GM23248 (cell line): ENCODE results near the gene USE1.

Source experiments
- EZH2 ChIP-seq: fragments of 200-600 bp; sonication (generic); IDR thresholded peaks from 2 replicates; pipeline ENCODE4 v1.6.1; 2018; ENCODE audit warnings: antibody characterized with exemption, mild to moderate bottlenecking; ENCODE audit not compliant: insufficient read depth, poor library complexity, severe bottlenecking
- EZH2phosphoT487 ChIP-seq: fragments of 200-600 bp; sonication (generic); IDR thresholded peaks from 2 replicates; pipeline ENCODE4 v1.6.1; 2018; ENCODE audit warnings: antibody characterized with exemption, moderate library complexity, mild to moderate bottlenecking, low read depth; ENCODE audit not compliant: insufficient read depth

DNA sequence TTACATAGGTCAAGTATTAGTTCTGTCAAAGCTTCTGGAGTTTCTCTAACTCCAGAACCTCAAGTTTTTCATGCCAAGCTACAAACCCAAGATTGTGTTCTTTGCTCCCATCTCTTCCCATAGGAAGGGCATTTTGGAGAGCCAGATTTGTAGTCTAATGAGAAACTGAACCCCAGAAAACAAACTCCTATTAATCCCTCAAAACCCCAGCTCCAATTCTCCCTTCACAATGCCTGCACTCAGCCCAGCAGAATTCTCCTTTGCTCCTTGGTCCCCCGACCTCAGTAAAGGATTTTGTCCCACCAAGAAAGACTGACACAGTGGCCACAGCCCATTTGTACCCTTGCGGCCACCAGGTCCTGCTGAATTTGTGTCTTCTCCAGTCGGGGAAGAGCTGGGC lies 41.0 kb downstream of the USE1 start:
- no peak for TF ChIP-seq EZH2
- TF ChIP-seq EZH2phosphoT487, result no peak
